HepG2 (cell line): ENCODE data around the gene ALKBH2. TPM values are rescaled to one million over a fixed set of nuclear protein-coding genes. Genes with fewer than 3 reads are reported as not detected.

Experiments used
- ATAC-seq: fragments of 200-7000 bp; cut with Tn5 transposase; 3 replicates; pipeline ENCODE4 v1.9.1; 2020; ENCODE audit warnings: mild to moderate bottlenecking, moderate library complexity
- BruUV-seq: library from RNA; stranded (reverse); fragments of 400-500 nt; replicated peaks from 2 replicates; lab custom pipeline; 2021; lab: Mats Ljungman, UMichigan
- CTCF ChIA-PET: fragments of 300-600 bp; formaldehyde crosslinking; extraction: SDS; loops from one replicate; lab custom pipeline; 2021; ENCODE audit warnings: low total read pairs, inconsistent platforms, low intra/inter-chr PET ratio; lab: Yijun Ruan, JAX
- POLR2A ChIA-PET: fragments of 350-600 bp; sonication (Branson Sonifier 250); formaldehyde crosslinking; loops from one replicate; lab custom pipeline; 2020; ENCODE audit warnings: antibody characterized with exemption, inconsistent platforms; lab: Yijun Ruan, JAX
- DNase-seq: peaks from one replicate; pipeline ENCODE4 v3.0.0-alpha.2; 2015; ENCODE audit warnings: low spot score
- FAIRE-seq: peaks from 3 replicates; lab custom pipeline; 2011; peaks lifted over from hg19 to GRCh38; lab: Jason Lieb, UNC
- H2AFZ ChIP-seq: one replicate; pipeline ENCODE4 v1.6.1; 2011; ENCODE audit warnings: low read length, inconsistent platforms
- H3K27ac ChIP-seq: fragments of 300-600 bp; 3 replicates; pipeline ENCODE4 v1.8.0; 2011; ENCODE audit warnings: mixed run types, mild to moderate bottlenecking, mixed read lengths, low read length, inconsistent platforms; ENCODE audit not compliant: insufficient read depth; ENCODE audit errors: extremely low read length
- H3K27me3 ChIP-seq, 2 experiments: fragments of 200-600 bp in 1 of 2; 2 replicates in 1 of 2; 3 replicates in 1 of 2; pipeline versions ENCODE4 v1.6.0 to v1.8.0; 2011; ENCODE audit warnings: low read length in 2 of 2, mild to moderate bottlenecking in 2 of 2, moderate library complexity in 2 of 2, inconsistent platforms in 1 of 2; ENCODE audit not compliant: insufficient read depth in 2 of 2, control insufficient read depth in 1 of 2
- H3K36me3 ChIP-seq, 2 experiments: fragments of 200-600 bp in 1 of 2; replicated peaks in 1 of 2; 2 replicates in 1 of 2; 3 replicates in 1 of 2; pipeline versions ENCODE4 v1.5.1 to v1.8.0; 2011; ENCODE audit warnings: low read length in 2 of 2, inconsistent platforms in 1 of 2; ENCODE audit not compliant: insufficient read depth in 2 of 2, control insufficient read depth in 1 of 2
- H3K4me1 ChIP-seq: 2 replicates; pipeline ENCODE4 v1.5.1; 2012; ENCODE audit warnings: low read length, inconsistent platforms; ENCODE audit not compliant: insufficient read depth
- H3K4me2 ChIP-seq: 2 replicates; pipeline ENCODE4 v1.6.0; 2011; ENCODE audit warnings: low read depth, low read length, inconsistent platforms
- H3K4me3 ChIP-seq, 3 experiments: fragments of 200-600 bp in 1 of 3; sonication (generic), shearing (Covaris generic) in 1 of 3; replicated peaks in 1 of 3; 2 replicates each; pipeline ENCODE4 v1.5.1; 2011 to 2016; ENCODE audit warnings: low read length in 3 of 3, inconsistent platforms in 2 of 3, low read depth in 2 of 3, mild to moderate bottlenecking in 2 of 3, control low read depth in 1 of 3, mixed read lengths in 1 of 3; ENCODE audit not compliant: insufficient read depth in 1 of 3
- H3K79me2 ChIP-seq: one replicate; pipeline ENCODE4 v1.6.1; 2011; ENCODE audit warnings: low read length, inconsistent platforms; ENCODE audit not compliant: insufficient read depth
- H3K9ac ChIP-seq: 2 replicates; pipeline ENCODE4 v1.6.0; 2011; ENCODE audit warnings: mild to moderate bottlenecking, low read depth, low read length, inconsistent platforms; ENCODE audit not compliant: insufficient read depth
- H3K9me3 ChIP-seq: 2 replicates; pipeline ENCODE4 v1.5.1; 2012; ENCODE audit warnings: mild to moderate bottlenecking, low read length
- H4K20me1 ChIP-seq: 2 replicates; pipeline ENCODE4 v1.6.0; 2011; ENCODE audit warnings: inconsistent platforms, mild to moderate bottlenecking, low read length, moderate library complexity; ENCODE audit not compliant: insufficient read depth
- ARID5B ChIP-seq: IDR thresholded peaks from 2 replicates; pipeline ENCODE4 v1.4.0; 2020; ENCODE audit warnings: mild to moderate bottlenecking, missing genetic modification reagents
- ARNT2 ChIP-seq: sonication (generic); formaldehyde crosslinking; IDR thresholded peaks from 2 replicates; pipeline ENCODE4 v1.8.0; 2022; ENCODE audit warnings: mild to moderate bottlenecking, low read depth, missing genetic modification reagents, moderate library complexity
- DNMT1 ChIP-seq: sonication (generic); formaldehyde crosslinking; IDR thresholded peaks from 2 replicates; pipeline ENCODE4 v1.5.1; 2020; ENCODE audit warnings: mild to moderate bottlenecking, missing genetic modification reagents
- ELF1 ChIP-seq: sonication (generic); formaldehyde crosslinking; IDR thresholded peaks from 2 replicates; pipeline ENCODE4 v1.4.0; 2020; ENCODE audit warnings: missing genetic modification reagents
- FOXK1 ChIP-seq: sonication (generic); formaldehyde crosslinking; IDR thresholded peaks from 2 replicates; pipeline ENCODE4 v1.4.0; 2020; ENCODE audit warnings: low read depth, missing genetic modification reagents, borderline replicate concordance
- GATAD2A ChIP-seq: IDR thresholded peaks from 2 replicates; pipeline ENCODE4 v1.6.1; 2016
- MAFF ChIP-seq: IDR thresholded peaks from 2 replicates; pipeline ENCODE4 v1.6.1; 2011; ENCODE audit warnings: low read depth, low read length, improper control_type of control experiment
- MYC ChIP-seq: sonication (generic); formaldehyde crosslinking; IDR thresholded peaks from 2 replicates; pipeline ENCODE4 v1.9.0; 2021; ENCODE audit warnings: missing genetic modification reagents, borderline replicate concordance
- TOPORS ChIP-seq: sonication (generic); formaldehyde crosslinking; IDR thresholded peaks from 2 replicates; pipeline ENCODE4 v1.8.0; 2023; ENCODE audit warnings: mild to moderate bottlenecking, missing genetic modification reagents
- YEATS4 ChIP-seq: sonication (generic); formaldehyde crosslinking; IDR thresholded peaks from 2 replicates; pipeline ENCODE4 v1.4.0; 2020; ENCODE audit warnings: missing genetic modification reagents, borderline replicate concordance
- ZNF142 ChIP-seq: sonication (generic); formaldehyde crosslinking; IDR thresholded peaks from 2 replicates; pipeline ENCODE4 v1.4.0; 2020; ENCODE audit warnings: missing genetic modification reagents
- ZNF30 ChIP-seq: sonication (generic); formaldehyde crosslinking; IDR thresholded peaks from 2 replicates; pipeline ENCODE4 v1.5.0; 2020; ENCODE audit warnings: mild to moderate bottlenecking, missing genetic modification reagents
- ZNF503 ChIP-seq: sonication (generic); formaldehyde crosslinking; IDR thresholded peaks from 2 replicates; pipeline ENCODE4 v1.4.0; 2020; ENCODE audit warnings: missing genetic modification reagents
- WGBS: methylation state at CpG from one replicate; pipeline ENCODE4 v1.1.6; 2017; ENCODE audit warnings: low lambda C conversion rate; 5-methylcytosine and 5-hydroxymethylcytosine counted together
- in situ Hi-C: cut with HindIII; loops from 2 replicates; pipeline ENCODE4 v1.10.0; 2017; ENCODE audit warnings: low pct_unique_long_range_greater_than_20kb; ENCODE audit not compliant: extremely low pct_ligation_motif_present
- intact Hi-C: fragments of 100-400 bp; cut with micrococcal nuclease; formaldehyde crosslinking; loops from one replicate; pipeline ENCODE4 v1.10.0; 2022; ENCODE audit not compliant: unreplicated experiment
- polyA plus RNA-seq, 8 experiments: library from polyadenylated mRNA; depleted of rRNA in 3 of 8; stranded (reverse) in 7 of 8; unstranded in 1 of 8; fragments of >200 nt; fragmentation: Illumina TruSeq in 4 of 8; extraction: Trizol in 4 of 8; gene quantifications; 2 replicates each; pipeline versions ENCODE4 v1.2.1 to v1.2.3, GENCODE V29; 2011 to 2016; ENCODE audit warnings: low read depth in 4 of 8, missing spikeins in 1 of 8, mixed read lengths in 1 of 8; ENCODE audit not compliant: insufficient read depth in 1 of 8
- total RNA-seq, 5 experiments: library from RNA; depleted of rRNA; stranded (reverse); fragments of >200 nt; fragmentation: Illumina TruSeq; extraction: Trizol; gene quantifications; 2 replicates each; pipeline ENCODE4 v1.2.3, GENCODE V29; 2016; ENCODE audit warnings: low read depth in 1 of 5

ALKBH2 gene
- total and polyA plus RNA-seq, 2 of the 13 experiments (the other 11 are each of a cell fraction or from before 2014, with no cell fraction given), result 21.0 to 40.5 TPM

- peak overlapping the region; percentile 58 for H3K9ac ChIP-seq
- no peaks in the 10 kb centered on the region for H3K79me2 ChIP-seq
- peak overlapping the region in 1 of 3 experiments; percentile 38; a peak in 3 of 6 replicates for H3K4me3 ChIP-seq
- FAIRE-seq (no peak), ATAC-seq (no peak), DNase-seq (no peak)
- 0% methylated on average over 1 of the region's 1 CpG for WGBS
- peaks cover 50% of the 10 kb centered on the region for H3K4me1 ChIP-seq
- no peaks in the 10 kb centered on the region for H3K27me3 ChIP-seq
- no peaks in the 10 kb centered on the region for H3K9me3 ChIP-seq
- peak overlapping the region; percentile 80 for H3K27ac ChIP-seq
- ChIA-PET POLR2A (interaction anchor here (0.7 to 2.0 kb wide), 5 partner anchors 14 to 33 kb away, joined by 3 to 5 read pairs (median 4); partner anchors contain the start of genes ALKBH2 and USP30), CTCF (no interaction called here)
- no TSS peak for BruUV-seq
- in situ Hi-C loops (no loop called here), intact Hi-C loops (no loop called here)
- no peak overlapping the region for H2AFZ ChIP-seq
- H3K36me3 ChIP-seq, result peaks cover 3 to 4% of the 10 kb centered on the region in 2 experiments; a peak in 3 of 5 replicates
- no peaks in the 10 kb centered on the region for H4K20me1 ChIP-seq
- peak overlapping the region; percentile 73 for H3K4me2 ChIP-seq
- TF ChIP-seq ARID5B (0 out of 2 replicates have a peak, but pooled peaks have one; percentile 2), YEATS4 (CRISPR knock-in tag) (peak; percentile 29; the same call in 1 of the 2 replicates), GATAD2A (CRISPR knock-in tag) (0 out of 2 replicates have a peak, but pooled peaks have one; percentile 32), ZNF142 (CRISPR knock-in tag) (peak; percentile 75; the same call in 1 of the 2 replicates), MAFF (no peak), MYC (CRISPR knock-in tag) (peak; percentile 57; the same call in 1 of the 2 replicates), ELF1 (CRISPR knock-in tag) (0 out of 2 replicates have a peak, but pooled peaks have one; percentile 0), TOPORS (0 out of 2 replicates have a peak, but pooled peaks have one; percentile 1), ZNF503 (CRISPR knock-in tag) (no peak), ARNT2 (CRISPR knock-in tag) (peak; percentile 47; the same call in 1 of the 2 replicates), FOXK1 (no peak), DNMT1 (no peak), ZNF30 (CRISPR knock-in tag) (no peak)
Measured at GRCh38 chr12:109065853-109066193, 27.4 kb downstream of the ALKBH2 start.
